NCI-H1436 treated with DMSO at 0.1 percent for 48 hours (cell line): ENCODE results near the gene B3GLCT.

Experiments used
- DNase-seq: peaks from one replicate; lab custom pipeline; 2025; lab: John Stamatoyannopoulos, UW

Gene B3GLCT

GRCh38 chr13:31223640-31224039 lies 23.9 kb downstream of the B3GLCT start:
- DNase-seq: no peak

GRCh38 chr13:31224174-31224669 lies 24.4 kb downstream of the B3GLCT start:
- DNase-seq: no peak

- DNase-seq: no peak
These were observed 25.3 kb downstream of the B3GLCT start for GRCh38 chr13:31224963-31225559.

- DNase-seq: no peak
These were observed 26.4 kb downstream of the B3GLCT start for GRCh38 chr13:31225998-31226675.

- DNase-seq: no peak
These were observed 27.3 kb downstream of the B3GLCT start for GRCh38 chr13:31227063-31227462.

GRCh38 chr13:31227870-31228269 lies 28.1 kb downstream of the B3GLCT start:
- no peak for DNase-seq

- DNase-seq: no peak
These were observed 35.0 kb downstream of the B3GLCT start for GRCh38 chr13:31234729-31235128.

- DNase-seq: no peak
These were observed 36.5 kb downstream of the B3GLCT start for GRCh38 chr13:31236211-31236786.

GRCh38 chr13:31240921-31241320 lies 41.1 kb downstream of the B3GLCT start:
- DNase-seq: no peak

GRCh38 chr13:31242367-31242766 lies 42.6 kb downstream of the B3GLCT start:
- no peak for DNase-seq

GRCh38 chr13:31242916-31243315 lies 43.1 kb downstream of the B3GLCT start:
- no peak for DNase-seq

GRCh38 chr13:31245598-31246373 lies 46.0 kb downstream of the B3GLCT start:
- no peak for DNase-seq

- no peak for DNase-seq
These were observed 47.1 kb downstream of the B3GLCT start for GRCh38 chr13:31246918-31247317.

GRCh38 chr13:31248361-31248760 lies 48.6 kb downstream of the B3GLCT start:
- no peak for DNase-seq

- DNase-seq: no peak
These were observed 49.3 kb downstream of the B3GLCT start for GRCh38 chr13:31248965-31249539.

GRCh38 chr13:31250435-31250834 lies 50.7 kb downstream of the B3GLCT start:
- DNase-seq: no peak

- DNase-seq: no peak
These were observed 61.5 kb downstream of the B3GLCT start for GRCh38 chr13:31261241-31261640.

GRCh38 chr13:31263346-31263745 lies 63.6 kb downstream of the B3GLCT start:
- DNase-seq: no peak

- no peak for DNase-seq
These were observed 64.4 kb downstream of the B3GLCT start for GRCh38 chr13:31264151-31264550.

GRCh38 chr13:31267126-31267784 lies 67.5 kb downstream of the B3GLCT start:
- no peak for DNase-seq

- DNase-seq: no peak
These were observed 74.6 kb downstream of the B3GLCT start for GRCh38 chr13:31274390-31274789.

GRCh38 chr13:31276421-31276820 lies 76.6 kb downstream of the B3GLCT start:
- no peak for DNase-seq
